Activated CD8-positive, alpha-beta T cell treated with anti-CD3 and anti-CD28 coated beads for 36 hours (primary cell): ENCODE results near the gene GHRH. TPM values are rescaled to one million over a fixed set of nuclear protein-coding genes. Genes with fewer than 3 reads are reported as not detected.
A peak's percentile ranks its signal among the peaks of the same experiment; 100 is the strongest.

Experiments used
- ATAC-seq: fragments of 200-7000 bp; cut with Tn5 transposase; one replicate; pipeline ENCODE4 v1.10.0; 2021; ENCODE audit warnings: mild to moderate bottlenecking, moderate library complexity
- CTCF ChIA-PET: fragments of 350-600 bp; sonication (Branson Sonifier 250); formaldehyde crosslinking; loops from one replicate; lab custom pipeline; 2021; ENCODE audit warnings: antibody characterized with exemption; lab: Charles Lee
- POLR2A ChIA-PET: fragments of 350-600 bp; sonication (Branson Sonifier 250); formaldehyde crosslinking; loops from one replicate; lab custom pipeline; 2021; ENCODE audit warnings: antibody characterized with exemption; lab: Charles Lee
- DNase-seq: peaks from one replicate; pipeline ENCODE4 v3.0.0-alpha.2; 2020
- H3K27ac Mint-ChIP-seq: one replicate; pipeline ENCODE4 v1.8.0; 2021; ENCODE audit warnings: mild to moderate bottlenecking, mixed read lengths
- H3K27me3 Mint-ChIP-seq: one replicate; pipeline ENCODE4 v1.8.0; 2021; ENCODE audit warnings: mixed read lengths
- H3K36me3 Mint-ChIP-seq: one replicate; pipeline ENCODE4 v1.8.0; 2021; ENCODE audit warnings: low read depth, mixed read lengths
- H3K4me1 Mint-ChIP-seq: one replicate; pipeline ENCODE4 v1.8.0; 2021; ENCODE audit warnings: low read depth, mixed read lengths
- H3K4me3 Mint-ChIP-seq: one replicate; pipeline ENCODE4 v1.8.0; 2021; ENCODE audit warnings: mild to moderate bottlenecking, moderate library complexity, mixed read lengths
- H3K9me3 Mint-ChIP-seq: one replicate; pipeline ENCODE4 v1.8.0; 2021; ENCODE audit warnings: mixed read lengths
- CTCF ChIP-seq: fragments of 200-600 bp; IDR thresholded peaks from one replicate; pipeline ENCODE4 v1.8.0; 2022; ENCODE audit warnings: antibody characterized with exemption, mild to moderate bottlenecking
- intact Hi-C: fragments of 100-400 bp; cut with micrococcal nuclease; formaldehyde crosslinking; loops from one replicate; pipeline ENCODE4 v1.10.0; 2022
- total RNA-seq, 2 experiments: library from RNA; stranded (reverse); gene quantifications; one replicate each; pipeline ENCODE4 v1.2.3, GENCODE V29; 2021

The GHRH gene
- total RNA-seq, 2 experiments from 2014 or later, result not detected

DNA sequence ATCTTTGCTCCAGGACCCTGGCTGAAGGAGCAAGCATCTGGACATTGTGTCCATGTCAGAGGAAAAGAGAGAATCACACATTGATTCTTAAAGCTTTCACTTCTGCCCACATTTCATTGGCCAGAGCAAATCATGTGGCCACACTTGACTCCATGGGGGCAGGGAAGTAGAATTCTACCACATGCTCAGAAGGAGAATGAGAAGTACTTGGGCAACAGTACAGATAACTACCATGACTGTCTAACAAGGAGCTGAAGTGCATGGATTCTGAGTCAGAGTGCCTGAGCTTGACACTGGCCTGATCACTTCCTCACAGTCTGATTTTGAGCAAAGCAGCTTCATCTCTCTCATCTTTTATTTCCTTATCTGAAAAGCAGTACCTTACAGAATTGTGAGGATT is 38.6 kb downstream of the GHRH start:
- TF ChIP-seq CTCF, result no peak
- DNase-seq (no peak), ATAC-seq (peak; percentile 66)
- no peaks in the 10 kb centered on the region for H3K27me3 Mint-ChIP-seq
- ChIA-PET CTCF (interaction anchor here (0.9 to 5.9 kb wide), 4 partner anchors 9 to 311 kb away, joined by 3 to 26 read pairs (median 4); no protein-coding TSS in a partner anchor), POLR2A (interaction anchor here (0.6 kb wide), 1 partner anchor 193 kb away, joined by 3 read pairs; no protein-coding TSS in a partner anchor)
- no peak overlapping the region for H3K27ac Mint-ChIP-seq
- peaks cover 43% of the 10 kb centered on the region for H3K36me3 Mint-ChIP-seq
- no peaks in the 10 kb centered on the region for H3K9me3 Mint-ChIP-seq
- H3K4me3 Mint-ChIP-seq, result no peak overlapping the region
- H3K4me1 Mint-ChIP-seq, result peaks cover 3% of the 10 kb centered on the region
- intact Hi-C loops, result no loop called here

DNA sequence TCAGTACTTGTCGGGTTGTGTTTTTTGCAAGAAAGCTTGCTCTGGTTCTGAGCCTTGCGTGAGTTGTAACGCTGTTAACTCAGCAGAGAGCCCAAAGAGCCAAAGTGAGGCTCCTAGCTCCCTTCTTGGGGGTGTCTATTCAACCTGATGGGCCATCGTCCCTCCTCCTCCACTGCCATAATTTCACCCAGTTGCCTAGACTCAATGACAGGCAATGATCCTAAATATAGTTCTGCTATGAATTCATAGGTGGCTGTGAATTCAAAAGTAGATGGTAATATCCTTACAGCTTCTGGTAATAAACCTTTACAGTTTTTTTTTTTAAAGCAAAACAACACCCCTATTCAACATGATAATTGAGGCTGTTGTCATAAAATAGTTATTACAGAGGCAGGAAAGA is 39.5 kb downstream of the GHRH start:
- no peak for TF ChIP-seq CTCF
- no peaks in the 10 kb centered on the region for H3K27me3 Mint-ChIP-seq
- intact Hi-C loops, result no loop called here
- ChIA-PET CTCF (interaction anchor here (0.6 to 5.9 kb wide), 2 partner anchors 27 to 29 kb away, joined by 3 to 26 read pairs; no protein-coding TSS in a partner anchor), POLR2A (no interaction called here)
- H3K36me3 Mint-ChIP-seq, result peaks cover 41% of the 10 kb centered on the region
- no peak overlapping the region for H3K4me3 Mint-ChIP-seq
- H3K4me1 Mint-ChIP-seq, result peaks cover 3% of the 10 kb centered on the region
- DNase-seq (no peak), ATAC-seq (no peak)
- no peaks in the 10 kb centered on the region for H3K9me3 Mint-ChIP-seq
- no peak overlapping the region for H3K27ac Mint-ChIP-seq

DNA sequence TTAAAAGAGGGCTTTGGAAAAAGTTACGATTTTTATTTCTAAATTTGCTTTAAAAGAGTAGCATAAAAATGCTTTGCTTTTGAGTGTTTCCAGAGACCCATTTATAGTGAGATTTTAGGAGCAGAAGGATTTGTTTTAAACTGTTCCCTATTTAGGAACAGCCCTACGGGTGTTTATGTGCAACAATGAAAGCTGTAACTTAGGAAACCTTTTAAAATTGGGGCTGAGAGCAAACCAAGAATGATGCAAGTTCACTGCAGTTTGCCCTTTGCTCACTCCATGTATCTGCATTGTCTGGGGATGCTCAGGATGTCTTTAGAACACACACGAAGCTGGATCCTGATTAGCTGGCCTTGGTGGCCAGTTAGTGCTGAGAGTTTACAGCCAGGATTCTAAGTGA is 40.9 kb downstream of the GHRH start:
- ChIA-PET POLR2A (interaction anchor here (0.5 to 0.6 kb wide), 2 partner anchors 25 to 108 kb away, joined by 3 read pairs; no protein-coding TSS in a partner anchor), CTCF (interaction anchor here (2.0 to 5.9 kb wide), 2 partner anchors 19 to 26 kb away, joined by 7 to 26 read pairs; no protein-coding TSS in a partner anchor)
- H3K27me3 Mint-ChIP-seq, result no peaks in the 10 kb centered on the region
- DNase-seq (no peak), ATAC-seq (no peak)
- H3K27ac Mint-ChIP-seq, result no peak overlapping the region
- intact Hi-C loops, result no loop called here
- H3K4me3 Mint-ChIP-seq, result no peak overlapping the region
- H3K9me3 Mint-ChIP-seq, result no peaks in the 10 kb centered on the region
- TF ChIP-seq CTCF, result no peak
- H3K36me3 Mint-ChIP-seq, result peaks cover 46% of the 10 kb centered on the region
- peaks cover 3% of the 10 kb centered on the region for H3K4me1 Mint-ChIP-seq

- DNase-seq (no peak), ATAC-seq (no peak)
- ChIA-PET CTCF (interaction anchor here (2.0 to 5.9 kb wide), 2 partner anchors 18 to 25 kb away, joined by 7 to 26 read pairs; no protein-coding TSS in a partner anchor), POLR2A (no interaction called here)
- intact Hi-C loops, result no loop called here
- Mint-ChIP-seq H3K27me3 (no peaks in the 10 kb centered on the region), H3K9me3 (no peaks in the 10 kb centered on the region), H3K4me3 (no peak overlapping the region), H3K36me3 (peaks cover 41% of the 10 kb centered on the region), H3K27ac (no peak overlapping the region), H3K4me1 (peaks cover 3% of the 10 kb centered on the region)
- TF ChIP-seq CTCF, result no peak
These were observed 41.6 kb downstream of the GHRH start for GRCh38 chr20:37219751-37220668.

- no peaks in the 10 kb centered on the region for H3K9me3 Mint-ChIP-seq
- no peak for ATAC-seq
- H3K4me3 Mint-ChIP-seq, result no peak overlapping the region
- peaks cover 37% of the 10 kb centered on the region for H3K36me3 Mint-ChIP-seq
- no peak for TF ChIP-seq CTCF
- peaks cover 7% of the 10 kb centered on the region for H3K4me1 Mint-ChIP-seq
- CTCF ChIA-PET, result no interaction called here
- no peak overlapping the region for H3K27ac Mint-ChIP-seq
- intact Hi-C loops, result no loop called here
- H3K27me3 Mint-ChIP-seq, result no peaks in the 10 kb centered on the region
- POLR2A ChIA-PET, result no interaction called here
- DNase-seq, result no peak
These were observed 42.6 kb downstream of the GHRH start for GRCh38 chr20:37218976-37219375.
